HepG2 (cell line): ENCODE results near the gene CCDC175. TPM values are rescaled to one million over a fixed set of nuclear protein-coding genes. Genes with fewer than 3 reads are reported as not detected.

Experiments
- ATAC-seq: fragments of 200-7000 bp; cut with Tn5 transposase; 3 replicates; pipeline ENCODE4 v1.9.1; 2020; ENCODE audit warnings: mild to moderate bottlenecking, moderate library complexity
- BruUV-seq: library from RNA; stranded (reverse); fragments of 400-500 nt; replicated peaks from 2 replicates; lab custom pipeline; 2021; lab: Mats Ljungman, UMichigan
- CTCF ChIA-PET: fragments of 300-600 bp; formaldehyde crosslinking; extraction: SDS; loops from one replicate; lab custom pipeline; 2021; ENCODE audit warnings: low total read pairs, inconsistent platforms, low intra/inter-chr PET ratio; lab: Yijun Ruan, JAX
- POLR2A ChIA-PET: fragments of 350-600 bp; sonication (Branson Sonifier 250); formaldehyde crosslinking; loops from one replicate; lab custom pipeline; 2020; ENCODE audit warnings: antibody characterized with exemption, inconsistent platforms; lab: Yijun Ruan, JAX
- DNase-seq: peaks from one replicate; pipeline ENCODE4 v3.0.0-alpha.2; 2015; ENCODE audit warnings: low spot score
- FAIRE-seq: peaks from 3 replicates; lab custom pipeline; 2011; peaks lifted over from hg19 to GRCh38; lab: Jason Lieb, UNC
- H2AFZ ChIP-seq: one replicate; pipeline ENCODE4 v1.6.1; 2011; ENCODE audit warnings: low read length, inconsistent platforms
- H3K27ac ChIP-seq: fragments of 300-600 bp; 3 replicates; pipeline ENCODE4 v1.8.0; 2011; ENCODE audit warnings: mixed run types, mild to moderate bottlenecking, mixed read lengths, low read length, inconsistent platforms; ENCODE audit not compliant: insufficient read depth; ENCODE audit errors: extremely low read length
- H3K27me3 ChIP-seq, 2 experiments: fragments of 200-600 bp in 1 of 2; 2 replicates in 1 of 2; 3 replicates in 1 of 2; pipeline versions ENCODE4 v1.6.0 to v1.8.0; 2011; ENCODE audit warnings: low read length in 2 of 2, mild to moderate bottlenecking in 2 of 2, moderate library complexity in 2 of 2, inconsistent platforms in 1 of 2; ENCODE audit not compliant: insufficient read depth in 2 of 2, control insufficient read depth in 1 of 2
- H3K36me3 ChIP-seq, 2 experiments: fragments of 200-600 bp in 1 of 2; replicated peaks in 1 of 2; 2 replicates in 1 of 2; 3 replicates in 1 of 2; pipeline versions ENCODE4 v1.5.1 to v1.8.0; 2011; ENCODE audit warnings: low read length in 2 of 2, inconsistent platforms in 1 of 2; ENCODE audit not compliant: insufficient read depth in 2 of 2, control insufficient read depth in 1 of 2
- H3K4me1 ChIP-seq: 2 replicates; pipeline ENCODE4 v1.5.1; 2012; ENCODE audit warnings: low read length, inconsistent platforms; ENCODE audit not compliant: insufficient read depth
- H3K4me2 ChIP-seq: 2 replicates; pipeline ENCODE4 v1.6.0; 2011; ENCODE audit warnings: low read depth, low read length, inconsistent platforms
- H3K4me3 ChIP-seq, 3 experiments: fragments of 200-600 bp in 1 of 3; sonication (generic), shearing (Covaris generic) in 1 of 3; replicated peaks in 1 of 3; 2 replicates each; pipeline ENCODE4 v1.5.1; 2011 to 2016; ENCODE audit warnings: low read length in 3 of 3, inconsistent platforms in 2 of 3, low read depth in 2 of 3, mild to moderate bottlenecking in 2 of 3, control low read depth in 1 of 3, mixed read lengths in 1 of 3; ENCODE audit not compliant: insufficient read depth in 1 of 3
- H3K79me2 ChIP-seq: one replicate; pipeline ENCODE4 v1.6.1; 2011; ENCODE audit warnings: low read length, inconsistent platforms; ENCODE audit not compliant: insufficient read depth
- H3K9ac ChIP-seq: 2 replicates; pipeline ENCODE4 v1.6.0; 2011; ENCODE audit warnings: mild to moderate bottlenecking, low read depth, low read length, inconsistent platforms; ENCODE audit not compliant: insufficient read depth
- H3K9me3 ChIP-seq: 2 replicates; pipeline ENCODE4 v1.5.1; 2012; ENCODE audit warnings: mild to moderate bottlenecking, low read length
- H4K20me1 ChIP-seq: 2 replicates; pipeline ENCODE4 v1.6.0; 2011; ENCODE audit warnings: inconsistent platforms, mild to moderate bottlenecking, low read length, moderate library complexity; ENCODE audit not compliant: insufficient read depth
- ETV6 ChIP-seq: sonication (generic); formaldehyde crosslinking; conservative IDR thresholded peaks from 2 replicates; pipeline ENCODE4 v1.4.0; 2020; ENCODE audit warnings: missing genetic modification reagents
- MTA1 ChIP-seq: sonication (generic); formaldehyde crosslinking; IDR thresholded peaks from 2 replicates; pipeline ENCODE4 v1.4.0; 2020; ENCODE audit warnings: missing genetic modification reagents, mild to moderate bottlenecking, borderline replicate concordance
- MXD1 ChIP-seq: sonication (generic); formaldehyde crosslinking; IDR thresholded peaks from 2 replicates; pipeline ENCODE4 v1.4.0; 2020; ENCODE audit warnings: mild to moderate bottlenecking, missing genetic modification reagents
- STAT6 ChIP-seq: sonication (generic); formaldehyde crosslinking; IDR thresholded peaks from 2 replicates; pipeline ENCODE4 v1.4.0; 2020; ENCODE audit warnings: missing genetic modification reagents, mild to moderate bottlenecking, borderline replicate concordance
- ZBTB39 ChIP-seq: sonication (generic); formaldehyde crosslinking; IDR thresholded peaks from 2 replicates; pipeline ENCODE4 v1.5.0; 2020; ENCODE audit warnings: missing genetic modification reagents
- ZFP90 ChIP-seq: sonication (generic); formaldehyde crosslinking; IDR thresholded peaks from 2 replicates; pipeline ENCODE4 v1.8.0; 2022; ENCODE audit warnings: missing genetic modification reagents, mild to moderate bottlenecking, inconsistent platforms, borderline replicate concordance
- ZNF276 ChIP-seq: sonication (generic); formaldehyde crosslinking; IDR thresholded peaks from 2 replicates; pipeline ENCODE4 v1.4.0; 2020; ENCODE audit warnings: mild to moderate bottlenecking, low read depth, missing genetic modification reagents
- ZNF549 ChIP-seq: sonication (generic); formaldehyde crosslinking; IDR thresholded peaks from 2 replicates; pipeline ENCODE4 v1.5.0; 2020; ENCODE audit warnings: missing genetic modification reagents
- ZNF558 ChIP-seq: sonication (generic); formaldehyde crosslinking; IDR thresholded peaks from 2 replicates; pipeline ENCODE4 v1.9.0; 2022; ENCODE audit warnings: mild to moderate bottlenecking, missing genetic modification reagents, borderline replicate concordance
- ZNF616 ChIP-seq: sonication (generic); formaldehyde crosslinking; IDR thresholded peaks from 2 replicates; pipeline ENCODE4 v1.5.0; 2020; ENCODE audit warnings: low read depth, mild to moderate bottlenecking, missing genetic modification reagents
- ZSCAN30 ChIP-seq: sonication (generic); formaldehyde crosslinking; IDR thresholded peaks from 2 replicates; pipeline ENCODE4 v1.5.0; 2020; ENCODE audit warnings: mild to moderate bottlenecking, missing genetic modification reagents
- WGBS: methylation state at CpG from one replicate; pipeline ENCODE4 v1.1.6; 2017; ENCODE audit warnings: low lambda C conversion rate; 5-methylcytosine and 5-hydroxymethylcytosine counted together
- in situ Hi-C: cut with HindIII; loops from 2 replicates; pipeline ENCODE4 v1.10.0; 2017; ENCODE audit warnings: low pct_unique_long_range_greater_than_20kb; ENCODE audit not compliant: extremely low pct_ligation_motif_present
- intact Hi-C: fragments of 100-400 bp; cut with micrococcal nuclease; formaldehyde crosslinking; loops from one replicate; pipeline ENCODE4 v1.10.0; 2022; ENCODE audit not compliant: unreplicated experiment
- polyA plus RNA-seq, 8 experiments: library from polyadenylated mRNA; depleted of rRNA in 3 of 8; stranded (reverse) in 7 of 8; unstranded in 1 of 8; fragments of >200 nt; fragmentation: Illumina TruSeq in 4 of 8; extraction: Trizol in 4 of 8; gene quantifications; 2 replicates each; pipeline versions ENCODE4 v1.2.1 to v1.2.3, GENCODE V29; 2011 to 2016; ENCODE audit warnings: low read depth in 4 of 8, missing spikeins in 1 of 8, mixed read lengths in 1 of 8; ENCODE audit not compliant: insufficient read depth in 1 of 8
- total RNA-seq, 5 experiments: library from RNA; depleted of rRNA; stranded (reverse); fragments of >200 nt; fragmentation: Illumina TruSeq; extraction: Trizol; gene quantifications; 2 replicates each; pipeline ENCODE4 v1.2.3, GENCODE V29; 2016; ENCODE audit warnings: low read depth in 1 of 5

The CCDC175 gene
- total and polyA plus RNA-seq, 2 of the 13 experiments (the other 11 are each of a cell fraction or from before 2014, with no cell fraction given): not detected

- Histone ChIP-seq H3K4me2 (peak overlapping the region; percentile 16; the same call in 1 of the 2 replicates), H3K9me3 (no peaks in the 10 kb centered on the region), H3K27me3 (no peaks in the 10 kb centered on the region), H3K36me3 (no peaks in the 10 kb centered on the region), H3K79me2 (no peaks in the 10 kb centered on the region), H3K27ac (no peak overlapping the region), H3K9ac (no peak overlapping the region), H3K4me1 (peaks cover 30% of the 10 kb centered on the region), H2AFZ (no peak overlapping the region), H4K20me1 (no peaks in the 10 kb centered on the region), H3K4me3 (no peak overlapping the region)
- in situ Hi-C loops: loop anchor here (25.0 kb wide), 1 partner anchor 676 kb away; no protein-coding TSS in a partner anchor
- FAIRE-seq (no peak), ATAC-seq (peak; percentile 37; the same call in 1 of the 3 replicates), DNase-seq (no peak)
- ChIA-PET POLR2A (no interaction called here), CTCF (no interaction called here)
- 0% methylated on average over 3 of the region's 3 CpGs for WGBS
- intact Hi-C loops: no loop called here
- BruUV-seq: no TSS peak
- no peak for TF ChIP-seq MXD1 (CRISPR knock-in tag)
- TF ChIP-seq MTA1: no peak
These were observed 65.6 kb downstream of the CCDC175 start for GRCh38 chr14:59510966-59511365.

- no TSS peak for BruUV-seq
- Histone ChIP-seq H3K4me3 (no peak overlapping the region), H3K4me2 (no peak overlapping the region), H3K27me3 (no peaks in the 10 kb centered on the region), H3K9me3 (no peaks in the 10 kb centered on the region), H2AFZ (no peak overlapping the region), H4K20me1 (no peaks in the 10 kb centered on the region), H3K36me3 (no peaks in the 10 kb centered on the region), H3K79me2 (no peaks in the 10 kb centered on the region), H3K9ac (no peak overlapping the region), H3K27ac (no peak overlapping the region), H3K4me1 (peaks cover 30% of the 10 kb centered on the region)
- POLR2A ChIA-PET: no interaction called here
- CTCF ChIA-PET: no interaction called here
- WGBS: 56% methylated on average over 2 of the region's 2 CpGs
- ATAC-seq (no peak), FAIRE-seq (no peak), DNase-seq (no peak)
- intact Hi-C loops (no loop called here), in situ Hi-C loops (loop anchor here (25.0 kb wide), 1 partner anchor 677 kb away; no protein-coding TSS in a partner anchor)
- TF ChIP-seq ZBTB39 (CRISPR knock-in tag) (no peak), ZNF549 (CRISPR knock-in tag) (no peak), ZNF616 (no peak), STAT6 (CRISPR knock-in tag) (no peak), ETV6 (CRISPR knock-in tag) (no peak), ZSCAN30 (CRISPR knock-in tag) (no peak), ZNF558 (CRISPR knock-in tag) (no peak), ZFP90 (CRISPR knock-in tag) (no peak), ZNF276 (CRISPR knock-in tag) (no peak)
These were observed 66.6 kb downstream of the CCDC175 start for GRCh38 chr14:59510001-59510400.
